SU-DHL-6 (cell line): ENCODE results near the gene DDX27.

Source experiments
- EZH2phosphoT487 ChIP-seq: fragments of 200-600 bp; sonication (generic), shearing (Covaris generic); conservative IDR thresholded peaks from 2 replicates; pipeline ENCODE4 v1.6.1; 2018; ENCODE audit warnings: mild to moderate bottlenecking, antibody characterized with exemption, low read length, moderate library complexity, mixed read lengths
- TF ChIP-seq, protein P1 (sequence below): fragments of 200-600 bp; sonication (generic); IDR thresholded peaks from one replicate; pipeline ENCODE4 v1.5.1; 2017; ENCODE audit warnings: antibody characterized with exemption, mild to moderate bottlenecking, low read length, moderate library complexity; ENCODE audit not compliant: insufficient read depth, poor library complexity, severe bottlenecking

- TF ChIP-seq, protein P1, sequence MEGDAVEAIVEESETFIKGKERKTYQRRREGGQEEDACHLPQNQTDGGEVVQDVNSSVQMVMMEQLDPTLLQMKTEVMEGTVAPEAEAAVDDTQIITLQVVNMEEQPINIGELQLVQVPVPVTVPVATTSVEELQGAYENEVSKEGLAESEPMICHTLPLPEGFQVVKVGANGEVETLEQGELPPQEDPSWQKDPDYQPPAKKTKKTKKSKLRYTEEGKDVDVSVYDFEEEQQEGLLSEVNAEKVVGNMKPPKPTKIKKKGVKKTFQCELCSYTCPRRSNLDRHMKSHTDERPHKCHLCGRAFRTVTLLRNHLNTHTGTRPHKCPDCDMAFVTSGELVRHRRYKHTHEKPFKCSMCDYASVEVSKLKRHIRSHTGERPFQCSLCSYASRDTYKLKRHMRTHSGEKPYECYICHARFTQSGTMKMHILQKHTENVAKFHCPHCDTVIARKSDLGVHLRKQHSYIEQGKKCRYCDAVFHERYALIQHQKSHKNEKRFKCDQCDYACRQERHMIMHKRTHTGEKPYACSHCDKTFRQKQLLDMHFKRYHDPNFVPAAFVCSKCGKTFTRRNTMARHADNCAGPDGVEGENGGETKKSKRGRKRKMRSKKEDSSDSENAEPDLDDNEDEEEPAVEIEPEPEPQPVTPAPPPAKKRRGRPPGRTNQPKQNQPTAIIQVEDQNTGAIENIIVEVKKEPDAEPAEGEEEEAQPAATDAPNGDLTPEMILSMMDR = no peak
- no peak for TF ChIP-seq EZH2phosphoT487
Measured at GRCh38 chr20:49256261-49256660, 37.0 kb downstream of the DDX27 start.
